GM21825 (cell line): ENCODE measurements around the gene NME5.
"Not testable (repeated sequence)": the region's sequence is repeated elsewhere in the genome, so short reads cannot be mapped to it uniquely, and the experiment has no call there.

Source experiments
- ATAC-seq: cut with Tn5 transposase; IDR thresholded peaks from one replicate; pipeline ENCODE4 v1.9.1; 2021; ENCODE audit warnings: mild to moderate bottlenecking, moderate library complexity; ENCODE audit not compliant: unreplicated experiment

NME5 gene

DNA sequence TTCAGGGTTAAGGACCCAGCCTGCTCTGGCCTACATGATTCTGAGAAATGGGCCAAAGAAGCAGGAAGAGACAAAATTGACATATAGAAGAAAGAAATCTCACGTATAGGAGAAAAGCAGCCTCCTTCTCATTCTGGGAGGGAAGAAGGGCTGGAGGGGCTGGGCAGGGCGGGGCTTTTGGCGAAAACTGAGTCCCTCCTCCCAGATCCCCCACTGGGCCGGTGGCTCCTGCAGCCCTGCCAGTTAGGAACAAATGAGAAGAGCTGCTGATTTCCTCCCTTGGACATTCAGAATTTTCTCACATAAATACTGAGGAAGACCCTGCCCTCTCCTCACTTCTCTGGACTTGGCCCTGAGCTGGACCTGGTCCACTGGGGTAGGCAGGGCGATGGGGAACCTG, 55.5 kb downstream of the NME5 start, which contains the start of gene WNT8A:
Gene WNT8A (plus strand): TSS at position 332 of the 400 bp plus-strand sequence. CDS start 95 bp downstream, outside the sequence.
- no peak for ATAC-seq

DNA sequence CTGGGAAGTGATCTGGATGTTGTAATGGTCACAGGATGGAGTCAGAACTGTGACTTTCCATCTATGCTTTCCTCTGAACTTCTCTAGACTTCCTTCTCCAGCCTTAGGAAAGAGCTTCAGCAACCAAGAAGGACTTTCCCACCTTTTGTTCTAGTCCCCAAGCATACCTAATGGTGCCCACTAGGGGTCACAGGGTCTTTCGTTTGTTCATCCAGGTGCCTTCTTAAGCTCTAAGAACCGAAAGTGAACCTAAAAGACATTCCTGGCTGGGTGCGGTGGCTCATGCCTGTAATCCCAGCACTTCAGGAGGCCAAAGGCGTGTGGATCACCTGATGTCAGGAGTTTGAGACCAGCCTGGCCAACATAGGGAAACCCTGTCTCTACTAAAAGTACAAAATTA, 57.2 kb downstream of the NME5 start:
- ATAC-seq = no peak

DNA sequence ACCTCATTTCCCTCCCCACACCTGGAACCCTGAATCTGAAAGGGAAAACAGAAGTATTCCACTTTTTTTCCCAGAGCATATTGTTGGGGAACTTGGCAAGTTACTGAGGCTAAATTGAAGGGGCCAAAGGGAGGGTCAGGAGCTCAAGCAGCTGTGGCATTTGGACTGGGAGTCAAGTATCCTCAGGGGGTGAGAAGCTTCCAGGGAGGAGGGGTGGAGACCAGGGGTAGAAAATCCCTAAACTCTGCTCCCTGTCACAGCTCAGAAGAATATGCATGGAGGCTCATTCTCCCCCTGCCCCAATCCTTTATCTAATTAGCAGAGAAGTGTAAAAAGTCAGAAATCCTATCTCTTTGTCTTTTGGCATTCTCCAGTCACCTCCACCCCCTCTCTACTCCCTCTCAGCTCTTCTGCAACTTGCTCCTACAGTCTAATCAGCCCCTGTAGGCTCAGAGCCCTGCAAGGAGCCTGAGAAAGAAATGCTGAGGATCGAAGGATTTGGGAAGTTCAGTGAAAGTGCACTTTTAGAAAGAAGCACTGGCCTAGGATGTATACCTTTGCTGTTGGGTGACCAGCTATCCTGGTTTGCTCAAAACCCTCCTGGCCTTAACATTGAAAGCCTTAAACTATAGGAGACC, 61.1 kb downstream of the NME5 start:
- no peak for ATAC-seq

DNA sequence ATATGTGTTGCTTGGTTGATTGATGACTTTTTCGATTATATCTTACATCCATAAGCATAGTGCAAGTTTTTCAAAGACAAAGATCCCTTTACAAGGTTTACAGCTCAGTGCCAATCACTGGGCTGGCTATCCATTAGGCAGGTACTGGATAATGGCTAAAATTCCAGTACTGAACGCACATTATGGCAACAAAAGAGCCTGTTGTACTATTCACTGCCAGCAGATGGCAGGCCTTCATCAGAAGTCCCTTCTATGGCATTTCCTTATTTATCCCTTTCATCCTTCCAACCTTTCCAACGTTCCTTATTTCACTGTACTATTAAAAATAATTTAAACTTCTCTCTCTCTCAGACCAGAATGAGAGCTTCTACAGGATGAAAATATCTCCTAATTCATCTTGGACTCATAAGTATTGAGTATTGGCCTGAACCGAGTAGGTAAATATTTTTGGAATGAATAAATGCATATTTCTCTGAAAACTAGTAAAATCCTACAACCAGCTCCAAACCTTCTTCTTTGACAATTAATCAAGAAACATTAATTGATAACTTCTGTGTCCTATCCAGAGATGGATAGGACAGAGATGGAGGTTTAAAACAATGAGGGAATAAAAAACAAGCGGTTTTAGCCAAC, 62.0 kb downstream of the NME5 start:
- no peak for ATAC-seq

DNA sequence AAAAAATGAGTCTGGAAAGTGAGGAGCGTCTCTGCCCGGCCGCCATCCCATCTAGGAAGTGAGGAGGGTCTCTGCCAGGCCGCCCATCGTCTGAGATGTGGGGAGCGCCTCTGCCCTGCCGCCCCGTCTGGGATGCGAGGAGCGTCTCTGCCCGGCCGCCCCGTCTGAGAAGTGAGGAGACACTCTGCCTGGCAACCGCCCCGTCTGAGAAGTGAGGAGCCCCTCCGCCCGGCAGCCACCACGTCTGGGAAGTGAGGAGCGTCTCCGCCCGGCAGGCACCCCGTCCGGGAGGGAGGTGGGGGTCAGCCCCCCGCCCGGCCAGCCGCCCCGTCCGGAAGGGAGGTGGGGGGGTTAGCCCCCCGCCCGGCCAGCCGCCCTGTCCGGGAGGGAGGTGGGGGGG, 69.2 kb downstream of the NME5 start:
- not testable (repeated sequence) for ATAC-seq

DNA sequence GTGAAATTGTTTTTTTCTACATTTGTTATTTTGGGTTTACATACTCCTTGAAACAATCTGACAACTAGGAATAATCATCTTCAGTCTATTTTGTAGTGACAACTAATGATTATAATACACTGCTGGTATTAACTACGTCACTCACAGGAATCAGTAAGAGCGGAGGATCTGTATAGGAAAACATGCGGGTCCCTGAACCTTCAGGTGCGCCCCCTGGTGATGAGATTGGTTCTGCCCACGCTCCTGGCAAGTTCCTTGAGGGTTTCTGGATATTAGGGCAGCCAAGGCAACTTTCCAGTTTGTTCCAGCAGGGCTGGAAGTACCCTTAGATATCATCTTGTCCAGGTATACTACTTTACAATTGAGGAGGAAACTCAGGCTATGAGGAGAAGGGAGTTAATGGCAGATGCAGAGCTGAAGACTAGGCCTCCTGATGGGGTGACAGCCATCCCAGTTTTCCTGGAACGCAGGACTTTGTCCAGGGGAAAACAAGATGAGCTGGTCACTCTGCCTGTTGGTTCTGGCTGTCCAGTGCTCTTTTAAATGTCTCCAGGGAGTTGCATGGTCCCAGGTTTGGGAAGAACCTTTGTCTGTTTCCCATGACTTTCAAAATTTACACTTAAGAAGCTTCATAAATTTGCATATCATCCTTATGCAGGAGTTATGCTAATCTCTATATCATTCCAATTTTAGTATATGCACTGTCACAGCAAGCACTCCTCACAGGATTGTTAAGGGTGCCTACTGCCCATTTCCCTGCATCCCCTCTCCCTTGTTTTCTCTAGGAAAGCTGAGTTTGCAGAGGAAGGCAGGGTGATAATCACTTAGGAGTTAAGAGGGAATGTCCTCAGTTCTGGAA, 70.3 kb downstream of the NME5 start:
- no peak for ATAC-seq

DNA sequence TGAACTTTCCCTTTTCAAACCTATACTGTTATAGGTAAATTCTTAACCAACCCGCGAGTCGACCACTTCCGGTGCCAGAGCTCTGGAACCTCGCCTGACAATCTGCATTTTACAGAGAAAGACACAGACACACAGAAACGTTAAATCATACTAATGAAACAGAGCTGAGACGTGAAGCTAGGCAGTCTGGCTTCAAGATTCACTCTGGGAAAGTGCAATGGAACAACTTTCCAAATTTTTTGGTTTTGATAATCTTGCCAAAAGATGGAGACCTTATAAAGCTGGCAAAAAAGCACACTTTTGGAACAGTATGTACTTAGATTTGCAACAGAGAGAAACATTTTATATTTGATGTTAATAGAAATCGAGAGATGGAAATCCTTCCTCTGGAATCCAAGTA, 71.3 kb downstream of the NME5 start:
- ATAC-seq = no peak
